ENCODE data around the gene METTL6.

DNA sequence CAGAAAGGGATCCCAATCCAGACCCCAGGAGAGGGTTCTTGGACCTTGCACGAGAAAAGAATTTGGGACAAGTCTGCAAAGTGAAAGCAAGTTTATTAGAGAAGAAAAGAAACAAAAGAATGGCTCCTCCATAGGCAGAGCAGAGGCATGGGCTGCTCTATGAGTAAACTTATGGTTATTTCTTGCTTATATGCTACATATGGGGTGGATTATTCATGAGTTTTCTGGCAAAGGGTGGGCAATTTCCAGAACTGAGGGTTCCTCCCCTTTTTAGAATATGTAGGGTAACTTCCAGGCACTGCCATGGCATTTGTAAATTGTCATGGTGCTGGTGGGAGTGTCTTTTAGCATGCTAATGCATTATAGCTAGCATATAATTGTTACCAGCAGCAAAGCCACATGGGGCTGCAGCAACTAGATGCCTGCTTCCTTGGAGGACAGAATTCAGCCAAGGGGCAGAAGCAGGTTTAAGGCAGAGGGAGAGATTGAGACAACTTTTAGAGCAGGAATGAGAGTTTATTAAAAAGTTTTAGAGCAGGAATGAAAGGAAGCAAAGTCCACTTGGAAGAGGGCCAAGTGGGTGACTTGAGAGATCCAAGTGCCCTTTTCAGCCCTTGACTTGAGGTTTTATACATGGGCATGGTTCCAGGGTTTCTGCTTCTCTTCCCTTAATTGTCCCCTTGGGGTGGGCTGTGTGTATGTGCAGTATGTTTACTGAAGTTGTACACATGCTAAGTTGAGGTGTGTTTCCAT, 41.3 kb downstream of the METTL6 start:
- TF ChIP-seq, protein P1, sequence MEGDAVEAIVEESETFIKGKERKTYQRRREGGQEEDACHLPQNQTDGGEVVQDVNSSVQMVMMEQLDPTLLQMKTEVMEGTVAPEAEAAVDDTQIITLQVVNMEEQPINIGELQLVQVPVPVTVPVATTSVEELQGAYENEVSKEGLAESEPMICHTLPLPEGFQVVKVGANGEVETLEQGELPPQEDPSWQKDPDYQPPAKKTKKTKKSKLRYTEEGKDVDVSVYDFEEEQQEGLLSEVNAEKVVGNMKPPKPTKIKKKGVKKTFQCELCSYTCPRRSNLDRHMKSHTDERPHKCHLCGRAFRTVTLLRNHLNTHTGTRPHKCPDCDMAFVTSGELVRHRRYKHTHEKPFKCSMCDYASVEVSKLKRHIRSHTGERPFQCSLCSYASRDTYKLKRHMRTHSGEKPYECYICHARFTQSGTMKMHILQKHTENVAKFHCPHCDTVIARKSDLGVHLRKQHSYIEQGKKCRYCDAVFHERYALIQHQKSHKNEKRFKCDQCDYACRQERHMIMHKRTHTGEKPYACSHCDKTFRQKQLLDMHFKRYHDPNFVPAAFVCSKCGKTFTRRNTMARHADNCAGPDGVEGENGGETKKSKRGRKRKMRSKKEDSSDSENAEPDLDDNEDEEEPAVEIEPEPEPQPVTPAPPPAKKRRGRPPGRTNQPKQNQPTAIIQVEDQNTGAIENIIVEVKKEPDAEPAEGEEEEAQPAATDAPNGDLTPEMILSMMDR (conservative IDR thresholded peaks at IDR 0.05; ENCODE audit: low read length): no peak
- no peak for TF ChIP-seq EZH2phosphoT487 (IDR thresholded peaks at IDR 0.05; ENCODE audit: borderline replicate concordance, low read depth, low read length)
